ENCODE data around the gene AQP5. TPM values are rescaled to one million over a fixed set of nuclear protein-coding genes. Genes with fewer than 3 reads are reported as not detected.

Gene AQP5
- total RNA-seq, 1 experiment from 2014 or later: not detected

- Histone ChIP-seq H3K27ac (no peak overlapping the region), H3K27me3 (replicated peaks) (no peaks in the 10 kb centered on the region), H3K9me3 (replicated peaks) (no peaks in the 10 kb centered on the region), H3K4me1 (replicated peaks) (no peaks in the 10 kb centered on the region), H3K36me3 (peaks cover 82% of the 10 kb centered on the region), H3K4me3 (no peak overlapping the region)
- no peak for DNase-seq (ENCODE audit: low read depth in 1 of 2, low spot score in 2 of 2)
These were observed 44.6 kb downstream of the AQP5 start for GRCh38 chr12:50006280-50006679.

GRCh38 chr12:50006754-50007442, 45.2 kb downstream of the AQP5 start:
- no peaks in the 10 kb centered on the region for H3K27me3 ChIP-seq (replicated peaks)
- H3K27ac ChIP-seq: no peak overlapping the region

DNA sequence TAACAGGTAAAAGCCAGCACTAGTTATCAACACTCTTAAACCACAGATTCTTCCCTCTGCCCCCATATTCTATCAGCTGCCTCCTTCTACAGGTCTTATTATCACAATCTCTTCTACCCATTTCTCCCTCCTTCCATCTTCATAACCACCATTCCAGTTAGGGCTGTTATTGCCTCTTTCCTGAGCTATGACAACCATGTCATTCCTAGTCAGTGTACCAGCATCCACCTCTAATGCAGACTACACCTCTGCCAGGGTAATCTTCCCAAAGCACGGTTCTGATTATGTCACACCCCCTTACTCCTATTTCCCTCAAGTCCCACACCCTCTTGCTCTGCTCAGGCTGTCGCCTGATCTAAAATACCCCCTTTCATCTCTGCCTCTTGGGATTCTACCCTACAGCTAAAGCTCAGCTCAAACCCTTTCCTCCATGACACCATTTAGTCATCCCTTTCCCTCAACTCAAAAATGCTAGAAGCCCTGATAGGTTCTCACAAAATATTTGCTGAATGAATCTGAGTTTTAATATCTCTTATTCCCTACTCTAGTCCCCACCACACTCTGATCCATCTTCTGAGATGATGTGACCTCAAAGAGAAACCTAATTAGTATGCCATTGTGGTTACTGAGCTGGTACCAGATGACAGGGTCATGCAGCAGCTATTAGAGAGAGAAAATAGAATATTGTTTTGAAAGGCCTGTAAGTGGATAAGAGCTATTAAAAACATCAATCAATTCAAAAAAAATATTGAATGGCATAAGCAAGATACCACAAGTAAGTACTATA, 51.9 kb downstream of the AQP5 start:
- no peak overlapping the region for H3K27ac ChIP-seq
- H3K36me3 ChIP-seq: peaks cover 80% of the 10 kb centered on the region

More at GRCh38 chr12:50006754-50007442, 45.2 kb downstream of the AQP5 start:
- H3K4me1 ChIP-seq (replicated peaks): no peaks in the 10 kb centered on the region
- no peaks in the 10 kb centered on the region for H3K9me3 ChIP-seq (replicated peaks)
- H3K36me3 ChIP-seq: peaks cover 81% of the 10 kb centered on the region
- no peak overlapping the region for H3K4me3 ChIP-seq
- no peak for DNase-seq (ENCODE audit: low read depth in 1 of 2, low spot score in 2 of 2)

DNA sequence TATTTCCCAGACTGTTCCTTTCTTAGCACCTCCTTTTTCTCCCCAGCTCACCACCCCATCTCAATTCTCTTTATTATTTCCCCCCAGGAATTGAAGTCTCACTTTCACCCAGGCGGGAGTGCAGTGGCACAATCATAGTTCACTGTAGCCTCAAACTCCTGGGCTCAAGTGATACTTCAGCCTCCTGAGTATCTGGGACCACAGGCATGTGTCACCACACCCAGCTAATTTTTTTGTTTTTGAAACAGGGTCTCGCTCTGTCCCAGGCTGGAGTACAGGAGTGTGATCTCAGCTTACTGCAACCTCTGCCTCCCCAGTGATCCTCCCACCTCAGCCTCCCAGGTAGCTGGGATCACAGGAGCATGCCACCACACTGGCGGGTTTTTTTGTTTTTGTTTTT, 52.7 kb downstream of the AQP5 start:
- H3K27me3 ChIP-seq (replicated peaks): no peaks in the 10 kb centered on the region
- H3K4me3 ChIP-seq: no peak overlapping the region
- peaks cover 9% of the 10 kb centered on the region; the same call in 1 of the 2 replicates for H3K4me1 ChIP-seq (replicated peaks)
- DNase-seq (ENCODE audit: low read depth in 1 of 2, low spot score in 2 of 2): no peak
- peaks cover 2% of the 10 kb centered on the region; the same call in 1 of the 2 replicates for H3K9me3 ChIP-seq (replicated peaks)
- H3K27ac ChIP-seq: no peak overlapping the region
- H3K36me3 ChIP-seq: peaks cover 80% of the 10 kb centered on the region

More for the DNA sequence above, 51.9 kb downstream of the AQP5 start:
- DNase-seq (ENCODE audit: low read depth in 1 of 2, low spot score in 2 of 2): no peak
- no peak overlapping the region for H3K4me3 ChIP-seq
- H3K9me3 ChIP-seq (replicated peaks): peaks cover 2% of the 10 kb centered on the region; the same call in 1 of the 2 replicates
- peaks cover 9% of the 10 kb centered on the region; the same call in 1 of the 2 replicates for H3K4me1 ChIP-seq (replicated peaks)
- H3K27me3 ChIP-seq (replicated peaks): no peaks in the 10 kb centered on the region

Other genes starting within 250 kb of the AQP5 start
- gene TMBIM6, start 220.3 kb upstream of the AQP5 start, total RNA-seq (2014; rRNA removed; shearing (Covaris generic)): 417 and 432 TPM in 2 replicates
- 35.7 and 43.5 TPM in 2 replicates for gene NCKAP5L, start 133.5 kb upstream of the AQP5 start, total RNA-seq (2014; rRNA removed; shearing (Covaris generic))
- gene BCDIN3D, start 118.8 kb upstream of the AQP5 start, total RNA-seq (2014; rRNA removed; shearing (Covaris generic)): 0.60 and 4.3 TPM in 2 replicates
- gene FAIM2, start 58.0 kb upstream of the AQP5 start, total RNA-seq (2014; rRNA removed; shearing (Covaris generic)): not detected in 2 replicates
- not detected in 2 replicates for gene AQP2, start 11.1 kb upstream of the AQP5 start, total RNA-seq (2014; rRNA removed; shearing (Covaris generic))
- not detected in 2 replicates for gene AQP6, start 11.1 kb downstream of the AQP5 start, total RNA-seq (2014; rRNA removed; shearing (Covaris generic))
- gene RACGAP1, start 63.6 kb downstream of the AQP5 start, total RNA-seq (2014; rRNA removed; shearing (Covaris generic)): 194 and 212 TPM in 2 replicates
- 0.37 and 0.50 TPM in 2 replicates for gene ASIC1, start 95.7 kb downstream of the AQP5 start, total RNA-seq (2014; rRNA removed; shearing (Covaris generic))
- 55.7 and 61.5 TPM in 2 replicates for gene SMARCD1, start 123.5 kb downstream of the AQP5 start, total RNA-seq (2014; rRNA removed; shearing (Covaris generic))
- not detected in 2 replicates for gene GPD1, start 142.1 kb downstream of the AQP5 start, total RNA-seq (2014; rRNA removed; shearing (Covaris generic))
- 49.7 and 62.3 TPM in 2 replicates for gene COX14, start 150.4 kb downstream of the AQP5 start, total RNA-seq (2014; rRNA removed; shearing (Covaris generic))
- 23.1 and 36.3 TPM in 2 replicates for gene CERS5, start 205.5 kb downstream of the AQP5 start, total RNA-seq (2014; rRNA removed; shearing (Covaris generic))